SU-DHL-6 (cell line): ENCODE data around the gene TXNRD1.

Experiments
- H2AFZ ChIP-seq: fragments of 200-600 bp; sonication (generic); 2 replicates; pipeline ENCODE4 v1.6.1; 2014; ENCODE audit warnings: low read depth, mild to moderate bottlenecking, moderate library complexity, mixed read lengths, antibody characterized with exemption, low read length; ENCODE audit not compliant: severe bottlenecking
- H3F3A ChIP-seq: fragments of 200-600 bp; shearing (Covaris generic); 2 replicates; pipeline ENCODE4 v1.6.0; 2016; ENCODE audit warnings: antibody characterized with exemption, mild to moderate bottlenecking; ENCODE audit not compliant: insufficient read depth
- H3K27ac ChIP-seq: fragments of 200-600 bp; sonication (generic); 2 replicates; pipeline ENCODE4 v1.5.1; 2016; ENCODE audit warnings: low read depth, mild to moderate bottlenecking, low read length, moderate library complexity, mixed read lengths
- H3K27me3 ChIP-seq: fragments of 200-600 bp; sonication (generic), shearing (Covaris generic); 2 replicates; pipeline ENCODE4 v1.6.0; 2014; ENCODE audit warnings: mild to moderate bottlenecking, low read length
- H3K36me3 ChIP-seq: fragments of 200-600 bp; sonication (generic); 2 replicates; pipeline ENCODE4 v1.6.1; 2014; ENCODE audit warnings: mild to moderate bottlenecking, low read length, mixed read lengths
- H3K4me2 ChIP-seq: fragments of 300-600, 200-600 bp; shearing (Covaris generic), sonication (generic); 2 replicates; pipeline ENCODE4 v1.6.0; 2014; ENCODE audit warnings: low read length, low read depth, mild to moderate bottlenecking; ENCODE audit not compliant: poor library complexity, severe bottlenecking
- H3K4me3 ChIP-seq: fragments of 200-600 bp; sonication (generic); 2 replicates; pipeline ENCODE4 v1.5.1; 2014; ENCODE audit warnings: antibody characterized with exemption, low read length, mild to moderate bottlenecking, mixed read lengths; ENCODE audit not compliant: insufficient read depth, poor library complexity, severe bottlenecking
- H3K79me2 ChIP-seq: fragments of 200-600 bp; sonication (generic); 2 replicates; pipeline ENCODE4 v1.6.1; 2014; ENCODE audit warnings: mild to moderate bottlenecking, low read length, moderate library complexity; ENCODE audit not compliant: insufficient read depth
- H3K9ac ChIP-seq: fragments of 200-600 bp; sonication (generic); 2 replicates; pipeline ENCODE4 v1.7.0; 2014; ENCODE audit warnings: mild to moderate bottlenecking, low read length
- H3K9me2 ChIP-seq: fragments of 200-600 bp; sonication (generic); replicated peaks from 2 replicates; pipeline ENCODE4 v1.6.1; 2014; ENCODE audit warnings: low read length; ENCODE audit not compliant: insufficient read depth
- H3K9me3 ChIP-seq: fragments of 200-600 bp; sonication (generic); 2 replicates; pipeline ENCODE4 v1.6.1; 2014; ENCODE audit warnings: low read length, mixed read lengths; ENCODE audit not compliant: insufficient read depth
- H4K20me1 ChIP-seq: fragments of 200-600 bp; sonication (generic); 2 replicates; pipeline ENCODE4 v1.6.1; 2014; ENCODE audit warnings: low read depth, mild to moderate bottlenecking, antibody characterized with exemption, low read length, moderate library complexity, mixed read lengths
- CTCF ChIP-seq: fragments of 200-600 bp; sonication (generic); IDR thresholded peaks from one replicate; pipeline ENCODE4 v1.5.1; 2017; ENCODE audit warnings: antibody characterized with exemption, mild to moderate bottlenecking, low read length, moderate library complexity; ENCODE audit not compliant: insufficient read depth, poor library complexity, severe bottlenecking
- EZH2phosphoT487 ChIP-seq: fragments of 200-600 bp; sonication (generic), shearing (Covaris generic); conservative IDR thresholded peaks from 2 replicates; pipeline ENCODE4 v1.6.1; 2018; ENCODE audit warnings: mild to moderate bottlenecking, antibody characterized with exemption, low read length, moderate library complexity, mixed read lengths

Gene TXNRD1

GRCh38 chr12:104249898-104250297, 34.3 kb downstream of the TXNRD1 start:
- H3K9me2 ChIP-seq, result no peaks in the 10 kb centered on the region
- no peak overlapping the region for H3K4me2 ChIP-seq
- H3K27me3 ChIP-seq, result no peaks in the 10 kb centered on the region
- no peak overlapping the region for H3K27ac ChIP-seq
- H3K9ac ChIP-seq, result no peak overlapping the region
- H3K9me3 ChIP-seq, result no peaks in the 10 kb centered on the region
- no peaks in the 10 kb centered on the region for H3K36me3 ChIP-seq
- H2AFZ ChIP-seq, result no peak overlapping the region
- TF ChIP-seq CTCF (no peak), EZH2phosphoT487 (no peak)
- H3K4me3 ChIP-seq, result no peak overlapping the region
- no peaks in the 10 kb centered on the region for H4K20me1 ChIP-seq
- H3K79me2 ChIP-seq, result no peaks in the 10 kb centered on the region
- H3F3A ChIP-seq, result no peaks in the 10 kb centered on the region

GRCh38 chr12:104250366-104251125, 35.0 kb downstream of the TXNRD1 start:
- H3K4me2 ChIP-seq, result no peak overlapping the region
- no peak for TF ChIP-seq CTCF
- TF ChIP-seq EZH2phosphoT487, result no peak

GRCh38 chr12:104257913-104258472, 42.4 kb downstream of the TXNRD1 start:
- TF ChIP-seq CTCF (no peak), EZH2phosphoT487 (no peak)
- H3K9me3 ChIP-seq, result no peaks in the 10 kb centered on the region
- H3K4me3 ChIP-seq, result no peak overlapping the region
- H4K20me1 ChIP-seq, result no peaks in the 10 kb centered on the region
- no peaks in the 10 kb centered on the region for H3K79me2 ChIP-seq
- H3K4me2 ChIP-seq, result no peak overlapping the region
- H3K36me3 ChIP-seq, result no peaks in the 10 kb centered on the region
- H3K9me2 ChIP-seq, result no peaks in the 10 kb centered on the region
- H3K27ac ChIP-seq, result no peak overlapping the region
- no peak overlapping the region for H2AFZ ChIP-seq
- no peak overlapping the region for H3K9ac ChIP-seq
- no peaks in the 10 kb centered on the region for H3F3A ChIP-seq
- no peaks in the 10 kb centered on the region for H3K27me3 ChIP-seq

More at GRCh38 chr12:104250366-104251125, 35.0 kb downstream of the TXNRD1 start:
- Histone ChIP-seq H3K27me3 (no peaks in the 10 kb centered on the region), H3F3A (no peaks in the 10 kb centered on the region), H3K4me3 (no peak overlapping the region), H3K9ac (no peak overlapping the region), H3K79me2 (no peaks in the 10 kb centered on the region), H3K9me2 (no peaks in the 10 kb centered on the region), H2AFZ (no peak overlapping the region), H3K9me3 (no peaks in the 10 kb centered on the region), H3K27ac (no peak overlapping the region), H3K36me3 (no peaks in the 10 kb centered on the region), H4K20me1 (no peaks in the 10 kb centered on the region)
